ENCODE measurements around the gene PRKCE. TPM values are rescaled to one million over a fixed set of nuclear protein-coding genes. Genes with fewer than 3 reads are reported as not detected.

PRKCE gene
- total RNA-seq, 1 donor from 2014 or later = 20.3 TPM

DNA sequence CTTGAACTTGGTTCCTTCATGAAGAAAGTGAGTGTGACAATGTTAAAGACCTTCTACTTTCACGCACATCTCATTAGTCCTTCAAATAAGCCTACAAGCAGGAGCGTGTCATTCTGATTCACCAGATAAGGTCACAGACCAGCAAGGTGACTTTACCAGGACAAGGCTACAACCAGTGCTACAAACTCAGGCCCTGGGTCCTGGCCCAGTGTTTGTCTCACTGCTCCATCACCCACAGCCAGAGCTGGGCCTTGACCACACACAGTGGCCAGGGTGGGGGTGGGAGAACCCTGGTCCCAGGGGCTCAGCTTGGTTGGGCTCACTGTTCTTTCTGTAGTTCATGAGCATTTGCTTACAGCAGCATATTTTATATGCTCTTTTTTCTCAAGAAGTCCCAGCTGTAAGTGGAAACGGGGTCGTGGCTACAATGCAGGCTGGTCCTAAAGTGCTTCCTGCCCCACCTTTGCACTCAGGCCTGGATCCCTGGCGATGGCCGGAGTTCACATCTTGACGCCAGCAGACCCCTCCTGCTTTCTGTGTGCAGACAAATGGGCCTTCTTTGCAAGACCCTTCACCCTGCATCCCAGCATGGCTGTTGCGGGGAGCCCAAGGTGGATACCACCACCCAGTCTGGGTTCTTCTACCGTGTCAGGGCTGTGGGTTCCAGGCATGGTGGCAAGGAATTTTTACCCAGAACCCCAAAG, 492.1 kb downstream of the PRKCE start:
- intact Hi-C loops (cut with DNase I) = no loop called here
- DNase-seq (ENCODE audit: low spot score) = no peak

DNA sequence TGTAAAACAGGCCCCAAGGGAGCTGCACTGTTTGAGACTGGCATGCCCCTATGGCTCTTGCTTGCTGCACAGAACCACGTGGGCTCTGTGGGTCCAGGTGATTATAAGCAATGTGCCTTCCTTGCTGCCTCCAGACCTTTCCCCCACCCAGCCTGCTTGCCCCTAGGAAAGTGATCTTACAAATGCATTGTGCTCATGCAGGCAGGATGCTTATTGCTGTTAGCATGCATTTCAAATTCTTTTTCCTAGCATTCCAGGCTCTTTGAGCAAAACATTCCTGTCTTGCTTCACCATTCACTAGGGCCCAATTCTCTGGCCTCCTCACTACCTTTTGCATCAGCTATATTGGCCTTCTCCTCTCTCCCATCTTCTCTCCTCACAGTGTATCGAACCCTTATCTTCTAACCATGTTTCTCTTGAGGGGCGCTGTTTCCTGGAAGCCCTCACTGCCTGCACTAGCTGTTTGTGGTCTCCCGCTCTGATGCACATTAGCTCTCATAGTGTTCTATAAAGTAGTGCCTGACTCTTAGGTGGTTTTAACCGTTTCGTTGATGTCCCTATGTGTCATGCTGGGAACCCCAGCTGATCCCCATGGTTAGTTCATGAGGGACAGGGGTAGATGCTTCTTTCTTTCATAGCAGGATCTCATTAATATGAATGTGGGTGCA, 492.8 kb downstream of the PRKCE start:
- intact Hi-C loops (cut with DNase I) = no loop called here
- no peak for DNase-seq (ENCODE audit: low spot score)

DNA sequence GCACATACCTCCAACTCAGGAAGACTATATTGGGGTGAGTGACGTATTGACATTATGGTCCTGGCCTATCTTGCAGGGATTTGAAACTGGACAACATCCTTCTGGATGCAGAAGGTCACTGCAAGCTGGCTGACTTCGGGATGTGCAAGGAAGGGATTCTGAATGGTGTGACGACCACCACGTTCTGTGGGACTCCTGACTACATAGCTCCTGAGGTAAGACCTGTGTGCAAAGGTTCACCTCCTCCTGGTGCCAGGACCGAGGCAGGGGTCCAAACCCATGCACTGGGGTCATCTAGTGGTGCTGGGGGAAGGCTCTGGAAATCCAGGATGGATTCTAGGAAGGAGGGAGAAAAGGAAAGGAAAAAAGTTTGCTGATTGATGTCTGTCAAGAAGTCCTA, 493.5 kb downstream of the PRKCE start:
- DNase-seq (ENCODE audit: low spot score) = peak; percentile 63
- intact Hi-C loops (cut with DNase I) = no loop called here

DNA sequence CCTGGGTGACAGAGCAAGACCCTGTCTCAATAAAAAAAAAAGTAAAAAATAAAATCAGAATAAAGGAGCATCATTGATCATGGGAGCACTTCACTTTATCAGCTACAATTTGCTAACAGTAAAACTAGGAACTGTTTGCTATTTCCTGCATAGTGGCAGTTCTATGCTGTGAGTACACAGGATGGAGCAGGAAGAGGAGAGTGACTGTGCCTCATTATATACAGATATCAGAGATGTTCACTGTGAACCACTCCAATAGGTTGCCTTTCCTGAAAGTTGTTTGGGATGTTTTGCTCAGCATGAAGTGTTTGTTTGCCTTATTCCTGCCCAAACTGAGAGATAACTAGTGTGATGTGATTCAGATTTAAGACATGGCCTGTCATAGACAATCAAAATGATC, 494.4 kb downstream of the PRKCE start:
- no peak for DNase-seq (ENCODE audit: low spot score)
- intact Hi-C loops (cut with DNase I) = no loop called here

DNA sequence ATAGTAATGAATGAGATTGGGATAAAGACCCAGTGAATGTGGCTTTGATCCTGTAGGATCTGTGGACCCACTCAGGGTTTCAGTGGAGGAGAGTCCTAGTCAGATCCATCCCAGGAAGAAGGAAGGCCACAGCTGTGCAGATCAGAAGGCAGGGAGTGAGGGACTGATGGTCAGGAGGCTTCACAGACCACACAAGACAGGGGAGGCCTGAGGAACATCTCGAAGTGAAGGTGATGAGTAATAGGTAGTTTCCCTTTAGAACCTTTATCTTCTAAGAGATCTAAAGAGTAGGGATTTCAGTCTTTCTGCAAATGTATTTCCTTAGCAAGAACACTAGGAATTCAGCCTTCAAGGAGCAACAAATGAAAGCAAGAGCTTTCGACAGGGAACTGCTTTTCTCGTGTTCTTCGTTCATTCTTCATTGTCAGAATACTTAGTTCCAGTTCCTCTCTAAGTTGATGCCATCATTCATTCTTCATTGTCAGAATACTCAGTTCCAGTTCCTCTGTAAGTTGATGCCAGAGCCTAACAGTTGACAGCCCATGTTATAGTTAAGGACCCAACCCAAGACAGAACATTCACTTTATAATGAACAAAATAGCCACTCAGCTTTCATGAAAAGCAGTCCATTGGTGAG, 495.5 kb downstream of the PRKCE start:
- intact Hi-C loops (cut with DNase I) = no loop called here
- DNase-seq (ENCODE audit: low spot score) = no peak

DNA sequence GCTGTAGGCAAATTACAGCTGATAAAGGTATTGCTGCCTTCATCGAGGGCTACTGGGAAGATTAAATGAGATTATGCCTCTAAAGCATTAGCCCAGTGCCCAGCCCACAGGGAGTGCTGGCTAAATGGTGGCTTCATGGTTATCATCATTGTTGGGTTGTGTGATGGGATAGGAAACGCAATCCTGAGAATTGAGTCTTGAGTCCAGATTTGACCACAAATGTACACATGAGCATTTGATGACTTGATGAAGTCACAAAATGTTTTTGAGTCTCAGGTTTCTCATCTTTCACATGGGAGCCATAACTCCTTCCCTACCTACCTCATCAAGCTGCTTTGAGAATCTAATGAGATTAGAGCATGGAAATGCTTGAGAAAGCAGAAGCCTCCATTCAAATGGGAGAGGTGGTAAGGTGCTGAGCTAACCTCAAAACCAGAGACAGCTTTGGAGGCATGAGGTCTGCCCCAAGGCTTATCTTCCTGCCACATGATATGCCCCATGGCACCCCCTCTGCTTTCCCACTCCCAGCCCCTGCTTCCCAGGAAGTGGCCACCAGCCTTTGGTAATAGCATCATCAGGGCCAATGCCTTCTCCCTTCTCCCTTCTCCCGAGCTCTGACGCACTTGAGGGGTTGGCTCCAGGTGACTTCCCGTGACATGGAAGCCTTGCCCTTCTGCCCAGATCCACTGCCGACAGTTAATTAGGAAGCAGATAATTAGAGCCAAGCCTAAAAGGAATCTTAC, 496.3 kb downstream of the PRKCE start:
- intact Hi-C loops (cut with DNase I) = no loop called here
- DNase-seq (ENCODE audit: low spot score) = peak; percentile 68

DNA sequence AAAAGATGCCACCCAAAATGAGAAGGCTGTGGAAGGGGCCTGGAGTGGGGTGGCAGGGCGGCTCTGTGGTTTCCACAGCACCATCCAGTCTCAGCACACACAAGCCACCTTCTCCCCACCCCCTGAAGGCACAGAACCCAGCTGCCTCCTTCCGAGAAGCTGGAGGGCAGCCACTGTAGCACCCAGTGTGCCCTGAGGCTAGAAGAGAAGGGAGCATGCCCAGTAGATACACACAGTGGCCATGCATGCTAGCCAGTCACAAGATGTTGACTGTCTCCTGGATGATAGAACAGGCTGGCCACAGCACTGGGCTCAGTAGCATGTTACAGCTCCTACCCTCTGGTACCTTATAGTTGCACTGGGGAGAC, 496.9 kb downstream of the PRKCE start:
- intact Hi-C loops (cut with DNase I) = no loop called here

DNA sequence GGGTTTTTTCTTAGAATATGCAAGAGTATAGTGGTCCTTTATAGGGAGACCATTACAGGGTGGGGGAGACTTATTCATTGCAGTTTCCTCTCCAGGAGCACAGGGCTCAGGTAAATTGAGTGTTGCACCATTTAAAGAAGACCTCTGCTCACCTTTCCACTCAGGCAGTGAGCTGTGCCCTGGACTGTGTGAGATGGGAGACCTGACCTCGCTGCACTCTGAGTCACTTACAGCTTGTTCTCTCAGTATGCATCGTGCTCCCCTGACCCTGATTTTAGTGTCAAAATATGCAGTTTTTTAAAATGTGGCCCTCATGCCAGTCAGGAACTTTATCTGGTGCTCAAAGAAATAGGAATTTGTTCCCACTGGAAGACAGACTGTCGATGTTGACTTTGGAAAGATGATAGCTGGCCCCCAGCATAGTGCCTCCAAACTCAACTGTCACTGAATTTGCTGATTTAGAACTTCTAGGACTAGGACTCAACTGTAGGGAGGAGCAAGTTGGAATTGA, 499.0 kb downstream of the PRKCE start:
- no peak for DNase-seq (ENCODE audit: low spot score)
- intact Hi-C loops (cut with DNase I) = no loop called here

More for the DNA sequence above, 496.9 kb downstream of the PRKCE start:
- peak; percentile 47 for DNase-seq (ENCODE audit: low spot score)

DNA sequence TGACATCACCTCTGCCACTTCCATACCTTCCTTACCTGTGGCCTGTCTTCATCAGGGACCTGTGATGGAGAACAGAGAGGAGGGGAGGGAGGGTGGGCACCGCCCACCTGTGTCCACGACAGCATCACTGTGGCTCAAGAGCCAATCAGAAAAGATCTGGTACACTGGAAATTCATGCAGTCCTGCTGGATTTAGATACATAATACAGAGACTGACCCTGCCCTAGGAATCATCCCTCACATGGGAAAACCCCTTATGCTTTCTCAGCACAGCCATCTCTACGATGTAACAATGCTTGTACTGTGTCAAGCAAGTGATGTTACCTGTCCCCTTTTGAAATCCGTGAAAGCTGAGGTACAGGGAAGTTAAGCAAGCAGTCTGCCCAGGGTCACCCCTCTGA, 500.1 kb downstream of the PRKCE start:
- no peak for DNase-seq (ENCODE audit: low spot score)
- intact Hi-C loops (cut with DNase I) = no loop called here

DNA sequence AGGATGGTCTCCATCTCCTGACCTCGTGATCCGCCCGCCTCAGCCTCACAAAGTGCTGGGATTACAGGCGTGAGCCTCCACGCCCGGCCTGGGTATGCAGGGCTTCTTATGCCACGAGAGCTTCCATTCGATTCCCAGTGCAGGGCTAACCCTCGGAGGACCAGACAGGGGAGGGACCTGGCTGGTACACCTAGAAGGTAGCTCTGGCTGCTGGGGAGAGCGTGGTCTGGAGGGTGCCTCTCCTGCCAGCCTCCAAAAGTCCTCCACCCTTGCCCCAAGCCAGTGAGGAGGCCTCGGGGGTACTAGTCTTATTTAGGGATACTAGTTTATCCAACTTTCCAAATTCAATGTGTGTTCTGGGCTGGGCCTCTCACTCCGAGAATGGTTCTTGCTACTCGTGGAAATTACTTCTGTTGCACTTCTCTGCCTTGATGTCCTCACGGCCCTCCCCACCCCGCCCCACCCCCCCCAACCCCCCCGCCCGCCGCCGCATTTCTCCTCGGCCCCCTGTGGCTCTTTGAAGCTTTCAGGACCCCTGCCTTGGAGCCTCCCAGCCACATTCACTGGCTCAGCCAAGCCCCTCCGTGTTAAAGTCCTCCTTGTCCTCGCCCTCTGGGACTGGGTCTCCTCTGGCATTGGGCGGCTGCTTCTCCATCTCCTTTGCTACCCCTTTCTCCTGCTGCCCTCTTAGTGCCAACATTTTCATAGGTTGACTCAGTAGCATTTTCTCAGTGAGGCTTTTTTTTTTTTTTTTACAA, 502.7 kb downstream of the PRKCE start:
- DNase-seq (ENCODE audit: low spot score) = no peak
- intact Hi-C loops (cut with DNase I) = no loop called here

DNA sequence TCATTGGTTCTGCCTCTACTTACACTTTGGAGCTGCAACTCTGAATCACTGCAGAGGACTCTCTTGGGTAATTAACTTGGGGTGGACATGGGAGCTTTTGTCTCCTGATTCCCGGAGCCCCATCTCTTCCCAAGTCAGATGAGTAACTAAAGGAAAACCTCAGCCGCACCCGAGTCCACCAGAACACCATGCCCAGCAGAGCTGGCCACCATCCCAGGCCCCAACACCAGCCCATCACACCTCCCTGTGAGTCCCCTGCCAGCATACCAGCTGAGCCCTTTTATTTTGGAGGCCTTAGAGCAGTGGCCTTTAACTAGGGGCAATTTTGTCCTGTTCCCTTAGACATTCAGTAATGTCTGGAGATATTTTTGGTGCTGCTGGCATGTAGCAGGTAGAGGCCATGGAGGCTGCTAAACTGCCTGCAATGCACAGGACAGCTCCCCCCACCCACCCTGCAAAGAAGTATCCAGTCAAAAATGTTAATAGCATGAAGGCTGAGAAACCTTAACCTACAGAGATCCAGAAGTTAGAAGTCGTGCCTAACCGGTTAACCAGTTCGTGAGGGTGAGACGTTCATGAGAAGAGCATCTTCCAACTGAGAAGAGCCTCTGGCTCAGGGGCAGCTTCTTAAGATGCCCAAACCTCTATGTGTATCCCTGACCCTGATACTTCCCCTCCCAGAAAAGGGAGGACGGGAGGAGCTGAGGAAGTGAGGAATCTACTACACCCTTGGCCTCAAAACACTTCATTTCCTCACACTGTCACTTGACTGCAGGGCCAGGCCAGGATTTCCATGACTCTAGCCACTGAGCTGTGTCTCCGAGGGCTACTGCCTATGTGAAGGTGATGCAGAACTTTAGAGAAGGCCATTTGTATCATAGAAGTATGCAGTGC, 505.8 kb downstream of the PRKCE start:
- intact Hi-C loops (cut with DNase I) = no loop called here
- peak; percentile 75 for DNase-seq (ENCODE audit: low spot score)

DNA sequence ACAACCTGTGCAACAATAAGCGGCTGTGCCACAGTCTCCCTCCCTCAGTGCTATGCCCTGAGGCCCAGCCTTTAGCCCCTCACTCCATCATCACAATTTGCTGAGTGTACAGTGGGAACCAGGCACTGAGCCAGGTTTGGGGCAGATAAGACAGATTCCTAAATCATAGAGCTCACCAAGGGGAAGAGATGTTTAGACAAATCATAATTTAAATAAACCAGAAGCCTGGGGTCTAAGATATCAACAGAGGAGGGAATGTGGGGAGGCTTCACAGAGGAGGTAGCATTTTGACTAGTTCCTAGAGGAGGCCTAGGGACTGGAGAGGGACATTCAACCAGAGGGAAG, 506.5 kb downstream of the PRKCE start:
- intact Hi-C loops (cut with DNase I) = no loop called here
- DNase-seq (ENCODE audit: low spot score) = peak; percentile 66

DNA sequence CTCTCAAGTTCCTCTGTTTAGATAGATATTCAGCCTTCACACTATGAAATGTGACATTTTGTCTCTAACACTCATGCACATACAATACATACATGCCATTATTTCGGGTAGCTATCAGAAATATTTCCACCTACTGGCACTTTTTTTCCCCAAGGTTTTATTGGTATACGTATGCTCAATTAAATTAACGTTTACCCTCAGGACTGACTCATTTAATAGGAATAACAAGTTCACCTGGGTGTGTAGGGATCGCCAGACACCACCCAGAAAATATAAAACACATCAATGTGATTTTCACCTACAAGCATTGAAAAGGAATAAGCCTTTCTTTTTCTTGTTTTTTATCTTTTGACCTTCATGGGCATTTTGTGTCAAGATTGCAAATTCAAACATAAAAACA, 507.2 kb downstream of the PRKCE start:
- DNase-seq (ENCODE audit: low spot score) = no peak
- intact Hi-C loops (cut with DNase I) = no loop called here

DNA sequence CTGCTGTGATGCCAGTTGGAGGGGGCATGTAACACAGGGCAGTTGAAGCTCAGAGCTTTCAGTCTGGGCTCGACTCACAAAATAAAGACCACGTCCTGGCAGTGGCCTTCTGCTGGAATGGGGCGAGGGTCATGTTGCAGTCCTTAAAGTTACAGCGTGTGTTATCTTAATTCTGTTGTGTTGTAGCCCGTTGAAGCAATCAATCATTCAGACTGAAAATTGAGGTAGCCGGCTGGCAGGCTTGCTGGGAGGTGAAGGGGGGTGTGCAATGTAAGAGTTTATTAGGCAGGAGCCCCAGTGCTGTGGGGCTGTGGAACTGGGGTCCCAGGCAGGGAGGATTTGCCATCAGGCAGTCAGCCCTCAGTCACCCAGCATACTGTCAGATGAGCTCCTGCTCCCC, 508.9 kb downstream of the PRKCE start:
- no peak for DNase-seq (ENCODE audit: low spot score)
- intact Hi-C loops (cut with DNase I) = no loop called here

DNA sequence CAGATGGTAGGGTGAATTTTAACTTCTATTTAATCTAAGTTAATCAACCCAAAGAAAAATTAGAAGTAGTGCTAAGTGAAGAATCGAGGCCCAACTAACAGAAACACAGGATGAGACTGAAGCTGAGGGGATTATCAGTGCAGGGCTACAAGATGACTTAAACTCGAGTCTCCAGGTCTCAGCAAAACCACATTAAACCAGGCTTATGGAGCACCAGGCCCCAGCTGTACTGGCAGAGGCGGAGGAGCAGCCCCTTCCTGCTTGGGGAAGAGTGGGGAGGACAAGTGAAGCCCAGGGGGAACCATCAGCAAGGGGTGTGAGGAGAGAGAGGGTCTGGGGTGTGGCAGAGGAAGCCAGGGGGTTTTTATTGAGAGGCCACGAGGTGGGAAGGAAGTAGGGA, 509.8 kb downstream of the PRKCE start:
- intact Hi-C loops (cut with DNase I) = no loop called here
- DNase-seq (ENCODE audit: low spot score) = no peak

DNA sequence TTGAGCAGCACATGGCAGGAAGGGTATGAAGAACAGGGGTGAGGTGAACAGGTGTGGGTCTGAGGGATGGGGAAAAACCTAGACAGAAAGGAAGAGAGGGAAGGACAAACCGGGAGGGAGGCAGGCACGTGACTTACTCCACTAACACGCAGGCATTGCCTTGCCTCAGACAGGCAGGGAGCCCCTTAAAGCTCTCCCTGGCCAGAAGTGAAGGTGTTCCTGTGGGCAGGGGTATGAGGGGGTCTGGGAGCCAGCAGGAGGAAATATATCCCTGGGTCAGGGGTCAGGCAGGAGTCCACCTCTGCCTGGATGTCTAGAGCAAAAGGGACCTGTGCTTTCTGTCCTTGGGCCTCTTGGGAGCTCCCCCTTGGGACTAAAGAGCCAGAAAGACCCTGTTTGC, 510.4 kb downstream of the PRKCE start:
- intact Hi-C loops (cut with DNase I) = no loop called here
- no peak for DNase-seq (ENCODE audit: low spot score)

DNA sequence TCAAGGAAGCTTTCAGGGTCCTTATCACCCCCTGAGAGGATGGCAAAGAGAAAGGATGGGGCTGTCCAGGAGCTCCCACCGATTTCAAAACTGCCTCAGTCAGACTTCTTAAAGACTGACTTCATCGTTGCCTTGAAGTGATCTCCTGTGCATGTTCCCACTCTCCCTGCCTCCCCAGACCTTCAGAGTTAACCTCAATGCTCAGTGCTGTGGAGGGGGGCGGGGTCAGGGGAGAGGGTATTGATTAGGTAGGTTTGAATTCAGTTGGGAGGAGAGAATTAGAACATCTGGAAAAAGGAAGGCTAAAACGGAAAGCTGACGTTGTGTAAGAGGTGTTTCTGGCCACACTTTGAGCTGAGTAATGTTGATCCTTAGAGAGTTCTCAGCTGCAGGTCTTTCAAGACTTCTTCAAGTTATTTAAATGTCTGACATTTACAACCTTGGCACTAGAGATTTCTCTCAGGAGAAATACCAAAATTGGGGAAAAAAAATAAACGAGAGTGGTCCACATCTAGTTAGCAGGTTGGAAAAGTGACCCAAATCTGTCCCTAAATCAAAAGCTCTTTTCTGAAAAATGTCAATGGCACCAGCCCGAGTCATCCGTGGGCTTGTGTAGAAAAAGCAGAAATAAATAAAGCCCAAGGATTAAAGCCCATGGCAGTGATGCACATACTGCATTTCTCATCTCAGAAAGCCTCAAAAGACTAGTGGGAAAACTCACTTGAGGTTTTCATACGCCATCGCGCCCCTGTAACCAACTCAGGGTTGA, 511.0 kb downstream of the PRKCE start:
- intact Hi-C loops (cut with DNase I) = no loop called here
- no peak for DNase-seq (ENCODE audit: low spot score)

DNA sequence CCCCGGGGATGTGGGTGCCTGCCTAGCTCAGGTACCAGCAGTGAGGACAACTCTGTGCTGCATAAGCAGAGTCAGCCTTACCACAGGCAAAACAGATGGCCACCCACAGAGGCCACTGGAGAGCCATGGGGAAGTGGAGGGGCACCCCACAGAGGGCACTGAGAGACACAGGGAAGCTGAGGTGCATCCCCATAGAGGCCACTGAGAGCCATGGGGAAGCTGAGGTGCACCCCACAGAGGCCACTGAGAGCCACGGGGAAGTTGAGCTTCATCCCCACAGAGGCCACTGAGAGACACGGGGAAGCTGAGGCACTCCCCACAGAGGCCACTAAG, 511.6 kb downstream of the PRKCE start:
- DNase-seq (ENCODE audit: low spot score) = no peak
- intact Hi-C loops (cut with DNase I) = no loop called here
